ENCODE measurements around the gene SARM1.

- TF ChIP-seq POLR2A (IDR thresholded peaks at IDR 0.05; ENCODE audit: extremely low read depth, insufficient read length) (no peak), CTCF (IDR thresholded peaks at IDR 0.05; ENCODE audit: low read depth, low read length) (no peak), MAX (IDR thresholded peaks at IDR 0.05; ENCODE audit: low read depth, low read length) (no peak), MYC (IDR thresholded peaks at IDR 0.05; ENCODE audit: low read depth, low read length) (no peak)
These were observed 24.5 kb downstream of the SARM1 start for GRCh38 chr17:28395968-28396367.

Data from NB4 (cell line).